Activated CD8-positive, alpha-beta T cell treated with anti-CD3 and anti-CD28 coated beads, Interleukin-2, amount 10 ng/mL, durations not matched to agents 7 days and 5 days (primary cell): ENCODE results near the gene OR6C70. TPM values are rescaled to one million over a fixed set of nuclear protein-coding genes. Genes with fewer than 3 reads are reported as not detected.

Source experiments
- total RNA-seq, 2 experiments: library from RNA; stranded (reverse); gene quantifications; one replicate each; pipeline ENCODE4 v1.2.3, GENCODE V29; 2021

The OR6C70 gene
- total RNA-seq, 2 experiments from 2014 or later: not detected

Other genes starting within 250 kb of the OR6C70 start
- not detected for gene OR10A7, start 249.1 kb downstream of the OR6C70 start, total RNA-seq
- not detected for gene OR6C74, start 225.5 kb downstream of the OR6C70 start, total RNA-seq
- not detected for gene OR6C6, start 173.6 kb downstream of the OR6C70 start, total RNA-seq
- not detected for gene OR6C1, start 155.8 kb downstream of the OR6C70 start, total RNA-seq
- not detected for gene OR6C3, start 139.4 kb downstream of the OR6C70 start, total RNA-seq
- gene OR6C75, start 107.2 kb downstream of the OR6C70 start, total RNA-seq: not detected
- not detected for gene OR6C65, start 69.6 kb downstream of the OR6C70 start, total RNA-seq
- gene OR6C76, start 43.9 kb downstream of the OR6C70 start, total RNA-seq: not detected
- gene OR6C2, start 26.1 kb downstream of the OR6C70 start, total RNA-seq: not detected
- gene OR6C68, start 22.2 kb upstream of the OR6C70 start, total RNA-seq: not detected
- not detected for gene OR6C4, start 79.5 kb upstream of the OR6C70 start, total RNA-seq
- not detected for gene OR2AP1, start 102.3 kb upstream of the OR6C70 start, total RNA-seq
- not detected for gene OR10P1, start 166.8 kb upstream of the OR6C70 start, total RNA-seq
- gene ITGA7, start 237.8 kb upstream of the OR6C70 start, total RNA-seq: 1 to 10 TPM; 2.0 to 4.2 TPM
- 100 to 1,000 TPM; 156 to 158 TPM for gene BLOC1S1, start 245.9 kb upstream of the OR6C70 start, total RNA-seq